OCI-LY3 (cell line): ENCODE measurements around the gene FBXW4.

Experiments used
- H2AFZ ChIP-seq: fragments of 200-600, 300-600 bp; shearing (Covaris generic); 2 replicates; pipeline ENCODE4 v1.6.0; 2014; ENCODE audit warnings: antibody characterized with exemption, low read depth, low read length
- H3K27ac ChIP-seq: fragments of 200-600, 300-600 bp; sonication (generic); 2 replicates; pipeline ENCODE4 v1.5.1; 2014; ENCODE audit warnings: mild to moderate bottlenecking, low read length, moderate library complexity, mixed read lengths
- H3K27me3 ChIP-seq: fragments of 200-600, 300-600 bp; sonication (generic); 2 replicates; pipeline ENCODE4 v1.6.1; 2014; ENCODE audit warnings: low read depth, low read length, mixed read lengths
- H3K36me3 ChIP-seq: fragments of 200-600, 300-600 bp; sonication (generic); replicated peaks from 2 replicates; pipeline ENCODE3; 2014; ENCODE audit warnings: low read depth, low read length, mixed read lengths
- H3K4me1 ChIP-seq: fragments of 300-600, 200-600 bp; sonication (generic); 2 replicates; pipeline ENCODE4 v1.6.1; 2014; ENCODE audit warnings: low read length, mixed read lengths
- H3K4me2 ChIP-seq: fragments of 200-600, 300-600 bp; sonication (generic); 2 replicates; pipeline ENCODE4 v1.6.1; 2014; ENCODE audit warnings: low read length, mixed read lengths
- H3K4me3 ChIP-seq: fragments of 300-600, 200-600 bp; sonication (generic); 2 replicates; pipeline ENCODE4 v1.5.1; 2014; ENCODE audit warnings: antibody characterized with exemption, mild to moderate bottlenecking, low read length, moderate library complexity
- H3K79me2 ChIP-seq: fragments of 300-600, 200-600 bp; shearing (Covaris generic); 2 replicates; pipeline ENCODE4 v1.6.1; 2014; ENCODE audit warnings: mild to moderate bottlenecking, low read length, mixed read lengths
- H3K9ac ChIP-seq: fragments of 300-600, 200-600 bp; shearing (Covaris generic); 2 replicates; pipeline ENCODE4 v1.6.0; 2014; ENCODE audit warnings: mild to moderate bottlenecking, low read length, moderate library complexity
- H3K9me3 ChIP-seq: fragments of 200-600, 300-600 bp; shearing (Covaris generic); 2 replicates; pipeline ENCODE4 v1.6.1; 2014; ENCODE audit warnings: low read length, mixed read lengths; ENCODE audit not compliant: insufficient read depth
- H4K20me1 ChIP-seq: fragments of 200-600, 300-600 bp; sonication (generic); 2 replicates; pipeline ENCODE4 v1.6.1; 2016; ENCODE audit warnings: low read length, mixed read lengths; ENCODE audit not compliant: insufficient read depth
- CTCF ChIP-seq: fragments of 200-600, 300-600 bp; sonication (generic); IDR thresholded peaks from 2 replicates; pipeline ENCODE4 v1.5.1; 2014; ENCODE audit warnings: antibody characterized with exemption, low read length, low read depth
- EZH2phosphoT487 ChIP-seq: fragments of 200-600 bp; shearing (Covaris generic); IDR thresholded peaks from 2 replicates; pipeline ENCODE4 v1.6.1; 2018; ENCODE audit warnings: antibody characterized with exemption, mixed run types, low read depth

The FBXW4 gene

GRCh38 chr10:101623528-101623927, 71.4 kb downstream of the FBXW4 start:
- Histone ChIP-seq H2AFZ (no peak overlapping the region), H3K36me3 (peaks cover 8% of the 10 kb centered on the region), H3K9ac (no peak overlapping the region), H3K4me3 (no peak overlapping the region), H3K4me2 (no peak overlapping the region), H3K9me3 (no peaks in the 10 kb centered on the region), H4K20me1 (no peaks in the 10 kb centered on the region), H3K27me3 (no peaks in the 10 kb centered on the region), H3K4me1 (peaks cover 5% of the 10 kb centered on the region), H3K79me2 (no peaks in the 10 kb centered on the region), H3K27ac (no peak overlapping the region)
- TF ChIP-seq EZH2phosphoT487: no peak
- no peak for TF ChIP-seq CTCF

- Histone ChIP-seq H3K27me3 (no peaks in the 10 kb centered on the region), H2AFZ (no peak overlapping the region), H3K79me2 (no peaks in the 10 kb centered on the region), H3K4me3 (no peak overlapping the region), H4K20me1 (no peaks in the 10 kb centered on the region), H3K4me2 (no peak overlapping the region), H3K9me3 (no peaks in the 10 kb centered on the region), H3K27ac (no peak overlapping the region), H3K4me1 (peaks cover 20% of the 10 kb centered on the region), H3K9ac (no peak overlapping the region), H3K36me3 (peaks cover 16% of the 10 kb centered on the region)
- TF ChIP-seq EZH2phosphoT487 (no peak), CTCF (no peak)
Measured at GRCh38 chr10:101619983-101620382, 75.0 kb downstream of the FBXW4 start.

GRCh38 chr10:101618871-101619270, 76.1 kb downstream of the FBXW4 start:
- H3K36me3 ChIP-seq: peaks cover 13% of the 10 kb centered on the region

GRCh38 chr10:101617824-101618568, 77.0 kb downstream of the FBXW4 start:
- Histone ChIP-seq H3K27me3 (no peaks in the 10 kb centered on the region), H3K27ac (peak overlapping the region; percentile 42), H4K20me1 (no peaks in the 10 kb centered on the region), H3K36me3 (peaks cover 8% of the 10 kb centered on the region), H3K79me2 (no peaks in the 10 kb centered on the region), H2AFZ (no peak overlapping the region), H3K9ac (no peak overlapping the region; the same call in 1 of the 2 replicates), H3K4me3 (no peak overlapping the region), H3K4me2 (peak overlapping the region; percentile 55), H3K4me1 (peaks cover 20% of the 10 kb centered on the region), H3K9me3 (no peaks in the 10 kb centered on the region)
- TF ChIP-seq CTCF: no peak
- no peak for TF ChIP-seq EZH2phosphoT487

More at GRCh38 chr10:101618871-101619270, 76.1 kb downstream of the FBXW4 start:
- H3K27me3 ChIP-seq: no peaks in the 10 kb centered on the region
- no peaks in the 10 kb centered on the region for H4K20me1 ChIP-seq
- H3K4me2 ChIP-seq: no peak overlapping the region
- H3K4me3 ChIP-seq: no peak overlapping the region
- H3K4me1 ChIP-seq: peaks cover 20% of the 10 kb centered on the region
- H3K27ac ChIP-seq: no peak overlapping the region
- no peaks in the 10 kb centered on the region for H3K9me3 ChIP-seq
- no peak for TF ChIP-seq CTCF
- TF ChIP-seq EZH2phosphoT487: no peak
- no peaks in the 10 kb centered on the region for H3K79me2 ChIP-seq
- H3K9ac ChIP-seq: no peak overlapping the region
- H2AFZ ChIP-seq: no peak overlapping the region
